ENCODE measurements around the gene DRAP1. TPM values are rescaled to one million over a fixed set of nuclear protein-coding genes. Genes with fewer than 3 reads are reported as not detected.

The DRAP1 gene
- total and polyA plus RNA-seq, 9 of the 15 experiments (the other 6 are each of a cell fraction or from before 2014, with no cell fraction given) = 9.6 to 200 (median 92.9) TPM

DNA sequence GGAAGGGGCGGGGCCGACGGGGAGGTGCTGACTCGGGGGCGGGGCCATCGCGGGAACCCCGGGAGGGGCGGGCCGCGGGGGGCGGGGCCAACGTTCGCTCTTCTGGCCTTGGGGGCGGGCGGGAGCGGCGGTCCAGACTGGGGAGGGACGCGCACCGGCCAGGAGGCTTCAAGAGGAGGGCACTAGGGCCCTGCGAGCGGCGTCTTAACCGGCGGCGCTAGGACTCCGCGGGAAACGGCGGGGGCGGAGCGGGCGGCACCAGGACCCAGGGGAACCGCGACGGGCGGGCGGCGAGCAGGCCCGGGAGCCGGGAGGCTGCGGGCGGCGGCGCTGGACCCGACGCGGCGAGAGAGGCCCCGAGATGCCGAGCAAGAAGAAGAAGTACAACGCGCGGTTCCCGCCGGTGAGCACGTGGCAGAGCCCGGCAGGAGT lies at the start of gene DRAP1 (continued):
- TF ChIP-seq, protein P1, sequence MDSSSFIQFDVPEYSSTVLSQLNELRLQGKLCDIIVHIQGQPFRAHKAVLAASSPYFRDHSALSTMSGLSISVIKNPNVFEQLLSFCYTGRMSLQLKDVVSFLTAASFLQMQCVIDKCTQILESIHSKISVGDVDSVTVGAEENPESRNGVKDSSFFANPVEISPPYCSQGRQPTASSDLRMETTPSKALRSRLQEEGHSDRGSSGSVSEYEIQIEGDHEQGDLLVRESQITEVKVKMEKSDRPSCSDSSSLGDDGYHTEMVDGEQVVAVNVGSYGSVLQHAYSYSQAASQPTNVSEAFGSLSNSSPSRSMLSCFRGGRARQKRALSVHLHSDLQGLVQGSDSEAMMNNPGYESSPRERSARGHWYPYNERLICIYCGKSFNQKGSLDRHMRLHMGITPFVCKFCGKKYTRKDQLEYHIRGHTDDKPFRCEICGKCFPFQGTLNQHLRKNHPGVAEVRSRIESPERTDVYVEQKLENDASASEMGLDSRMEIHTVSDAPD (CRISPR knock-in tag; IDR thresholded peaks at IDR 0.05) = no peak
- peak; percentile 90 for TF ChIP-seq PCBP1 (IDR thresholded peaks at IDR 0.05; ENCODE audit: low read depth, low read length, poor library complexity, severe bottlenecking)
- no peak for TF ChIP-seq ZNF77 (CRISPR knock-in tag; IDR thresholded peaks at IDR 0.05)
- TF ChIP-seq, protein P2, sequence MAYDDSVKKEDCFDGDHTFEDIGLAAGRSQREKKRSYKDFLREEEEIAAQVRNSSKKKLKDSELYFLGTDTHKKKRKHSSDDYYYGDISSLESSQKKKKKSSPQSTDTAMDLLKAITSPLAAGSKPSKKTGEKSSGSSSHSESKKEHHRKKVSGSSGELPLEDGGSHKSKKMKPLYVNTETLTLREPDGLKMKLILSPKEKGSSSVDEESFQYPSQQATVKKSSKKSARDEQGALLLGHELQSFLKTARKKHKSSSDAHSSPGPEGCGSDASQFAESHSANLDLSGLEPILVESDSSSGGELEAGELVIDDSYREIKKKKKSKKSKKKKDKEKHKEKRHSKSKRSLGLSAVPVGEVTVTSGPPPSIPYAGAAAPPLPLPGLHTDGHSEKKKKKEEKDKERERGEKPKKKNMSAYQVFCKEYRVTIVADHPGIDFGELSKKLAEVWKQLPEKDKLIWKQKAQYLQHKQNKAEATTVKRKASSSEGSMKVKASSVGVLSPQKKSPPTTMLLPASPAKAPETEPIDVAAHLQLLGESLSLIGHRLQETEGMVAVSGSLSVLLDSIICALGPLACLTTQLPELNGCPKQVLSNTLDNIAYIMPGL (CRISPR knock-in tag; IDR thresholded peaks at IDR 0.05) = 0 out of 2 replicates have a peak, but pooled peaks have one; percentile 26
- TF ChIP-seq, protein P3, sequence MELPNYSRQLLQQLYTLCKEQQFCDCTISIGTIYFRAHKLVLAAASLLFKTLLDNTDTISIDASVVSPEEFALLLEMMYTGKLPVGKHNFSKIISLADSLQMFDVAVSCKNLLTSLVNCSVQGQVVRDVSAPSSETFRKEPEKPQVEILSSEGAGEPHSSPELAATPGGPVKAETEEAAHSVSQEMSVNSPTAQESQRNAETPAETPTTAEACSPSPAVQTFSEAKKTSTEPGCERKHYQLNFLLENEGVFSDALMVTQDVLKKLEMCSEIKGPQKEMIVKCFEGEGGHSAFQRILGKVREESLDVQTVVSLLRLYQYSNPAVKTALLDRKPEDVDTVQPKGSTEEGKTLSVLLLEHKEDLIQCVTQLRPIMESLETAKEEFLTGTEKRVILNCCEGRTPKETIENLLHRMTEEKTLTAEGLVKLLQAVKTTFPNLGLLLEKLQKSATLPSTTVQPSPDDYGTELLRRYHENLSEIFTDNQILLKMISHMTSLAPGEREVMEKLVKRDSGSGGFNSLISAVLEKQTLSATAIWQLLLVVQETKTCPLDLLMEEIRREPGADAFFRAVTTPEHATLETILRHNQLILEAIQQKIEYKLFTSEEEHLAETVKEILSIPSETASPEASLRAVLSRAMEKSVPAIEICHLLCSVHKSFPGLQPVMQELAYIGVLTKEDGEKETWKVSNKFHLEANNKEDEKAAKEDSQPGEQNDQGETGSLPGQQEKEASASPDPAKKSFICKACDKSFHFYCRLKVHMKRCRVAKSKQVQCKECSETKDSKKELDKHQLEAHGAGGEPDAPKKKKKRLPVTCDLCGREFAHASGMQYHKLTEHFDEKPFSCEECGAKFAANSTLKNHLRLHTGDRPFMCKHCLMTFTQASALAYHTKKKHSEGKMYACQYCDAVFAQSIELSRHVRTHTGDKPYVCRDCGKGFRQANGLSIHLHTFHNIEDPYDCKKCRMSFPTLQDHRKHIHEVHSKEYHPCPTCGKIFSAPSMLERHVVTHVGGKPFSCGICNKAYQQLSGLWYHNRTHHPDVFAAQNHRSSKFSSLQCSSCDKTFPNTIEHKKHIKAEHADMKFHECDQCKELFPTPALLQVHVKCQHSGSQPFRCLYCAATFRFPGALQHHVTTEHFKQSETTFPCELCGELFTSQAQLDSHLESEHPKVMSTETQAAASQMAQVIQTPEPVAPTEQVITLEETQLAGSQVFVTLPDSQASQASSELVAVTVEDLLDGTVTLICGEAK (IDR thresholded peaks at IDR 0.05) = no peak
- TF ChIP-seq, protein P3 (CRISPR knock-in tag; IDR thresholded peaks at IDR 0.05) = no peak
- peak; percentile 29; the same call in 1 of the 2 replicates for TF ChIP-seq TCF3 (CRISPR knock-in tag; IDR thresholded peaks at IDR 0.05)
- no peak for TF ChIP-seq BRCA1 (IDR thresholded peaks at IDR 0.05)
- TF ChIP-seq BRCA1 (CRISPR knock-in tag; IDR thresholded peaks at IDR 0.05) = no peak
- TF ChIP-seq KLF13 (tag; IDR thresholded peaks at IDR 0.05; ENCODE audit: borderline replicate concordance, low read depth) = peak; percentile 87
- TF ChIP-seq SREBF1 (IDR thresholded peaks at IDR 0.05; ENCODE audit: borderline replicate concordance, low read depth, low read length) = no peak
- TF ChIP-seq NR3C1 (CRISPR knock-in tag; IDR thresholded peaks at IDR 0.05) = peak; percentile 68; the same call in 1 of the 2 replicates
- TF ChIP-seq CHD1 (IDR thresholded peaks at IDR 0.05; ENCODE audit: low read length) = no peak
- TF ChIP-seq FOXM1 (IDR thresholded peaks at IDR 0.05; ENCODE audit: low read depth) = peak; percentile 99
- 0 out of 2 replicates have a peak, but pooled peaks have one; percentile 47 for TF ChIP-seq FOXM1 (CRISPR knock-in tag; IDR thresholded peaks at IDR 0.05; ENCODE audit: low read depth)
- TF ChIP-seq RAD21 (CRISPR knock-in tag; conservative IDR thresholded peaks at IDR 0.05 in 1 of 2, IDR thresholded peaks at IDR 0.05 in 1 of 2) = peak; percentile 47 to 57
- peak; percentile 98 for TF ChIP-seq HMGN3 (IDR thresholded peaks at IDR 0.05; ENCODE audit: borderline replicate concordance, extremely low read depth, insufficient read length, low read depth, low read length)
